HG03378 (cell line): ENCODE measurements around the gene ABCA3.
A peak's percentile ranks its signal among the peaks of the same experiment; 100 is the strongest.
"Not testable (repeated sequence)": the region's sequence is repeated elsewhere in the genome, so short reads cannot be mapped to it uniquely, and the experiment has no call there.

Experiments
- ATAC-seq: cut with Tn5 transposase; IDR thresholded peaks from one replicate; pipeline ENCODE4 v1.9.1; 2021; ENCODE audit warnings: mild to moderate bottlenecking, moderate library complexity; ENCODE audit not compliant: unreplicated experiment

ABCA3 gene

DNA sequence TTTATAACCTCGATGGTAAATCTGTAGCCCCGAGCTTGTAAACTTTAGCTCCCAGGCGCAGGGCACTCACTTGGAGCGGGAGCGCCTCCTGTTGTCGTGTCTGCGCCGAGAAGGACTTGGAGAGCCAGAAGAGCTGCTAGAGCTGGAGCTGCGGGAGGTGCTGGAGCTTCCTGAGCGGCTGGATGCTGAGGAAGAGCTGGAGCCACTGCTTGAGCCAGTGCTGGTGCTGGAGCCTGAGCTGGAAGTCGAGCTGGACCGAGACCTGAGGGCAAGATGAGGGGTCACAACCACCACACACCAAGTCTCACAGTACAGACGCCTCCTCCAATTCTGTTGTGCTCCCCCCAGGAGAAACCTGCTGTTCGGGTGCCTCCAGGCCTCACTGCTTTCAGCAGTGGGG lies 77.5 kb downstream of the ABCA3 start:
- not testable (repeated sequence) for ATAC-seq

- no peak for ATAC-seq
These were observed 80.3 kb downstream of the ABCA3 start for GRCh38 chr16:2260250-2260649.

DNA sequence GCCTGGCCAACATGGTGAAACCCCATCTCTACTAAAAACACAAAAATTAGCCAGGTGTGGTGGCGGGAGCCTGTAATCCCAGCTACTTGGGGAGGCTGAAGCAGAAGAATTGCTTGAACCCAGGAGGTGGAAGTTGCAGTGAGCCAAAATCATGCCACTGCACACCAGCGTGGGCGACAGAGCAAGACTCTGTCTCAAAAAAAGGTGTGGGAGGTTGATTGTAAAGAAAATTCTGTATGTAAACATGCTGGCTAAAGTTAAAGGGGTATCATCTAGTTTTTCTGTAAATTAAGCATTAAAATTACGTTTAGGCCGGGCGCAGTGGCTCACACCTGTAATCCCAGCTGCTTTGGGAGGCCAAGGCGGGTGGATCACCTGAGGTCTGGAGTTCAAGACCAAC lies 82.0 kb downstream of the ABCA3 start:
- ATAC-seq: not testable (repeated sequence)

- no peak for ATAC-seq
These were observed 82.8 kb downstream of the ABCA3 start for GRCh38 chr16:2257726-2258125.

DNA sequence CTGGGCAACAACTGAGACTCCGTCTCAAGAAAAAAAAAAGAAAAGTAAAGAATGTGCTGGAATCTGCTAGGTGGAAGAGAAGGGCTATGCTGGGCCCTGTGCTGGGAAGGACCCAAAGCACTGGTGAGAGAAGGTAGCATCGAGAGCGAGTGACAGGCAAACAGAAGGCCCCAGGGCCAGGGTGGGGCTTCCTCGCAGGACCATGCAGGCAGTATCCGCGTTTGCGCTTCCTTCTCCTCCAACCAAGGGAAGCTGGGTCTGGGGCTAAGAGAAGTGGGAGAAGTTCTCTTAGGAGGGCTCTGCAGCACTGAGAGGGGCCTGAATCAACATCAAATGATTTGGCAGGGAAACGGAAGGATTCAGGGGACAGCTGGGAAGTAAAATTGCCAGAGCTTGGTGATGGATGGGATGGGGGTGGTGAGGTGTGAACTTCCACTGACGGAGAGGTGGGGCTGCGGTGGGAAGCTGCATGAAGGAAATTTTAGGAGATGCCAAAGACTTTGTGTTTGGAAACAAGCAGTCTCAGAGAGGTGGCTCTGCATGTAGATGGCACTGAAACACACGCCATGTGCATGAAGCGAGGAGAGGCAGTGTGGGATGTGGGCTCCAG lies 83.9 kb downstream of the ABCA3 start:
- no peak for ATAC-seq

- no peak for ATAC-seq
These were observed 87.2 kb downstream of the ABCA3 start for GRCh38 chr16:2253293-2253692.

GRCh38 chr16:2252806-2253148 lies 87.8 kb downstream of the ABCA3 start:
- no peak for ATAC-seq

- peak; percentile 63 for ATAC-seq
These were observed 89.0 kb downstream of the ABCA3 start, which contains the start of gene ECI1 for GRCh38 chr16:2251296-2252111. Gene ECI1 (minus strand): TSS chr16:2251587. CDS start chr16:2251566, 21 bp downstream.

GRCh38 chr16:2250652-2251295 lies 89.8 kb downstream of the ABCA3 start:
- peak; percentile 5 for ATAC-seq

GRCh38 chr16:2246301-2246885 lies 94.1 kb downstream of the ABCA3 start:
- no peak for ATAC-seq

DNA sequence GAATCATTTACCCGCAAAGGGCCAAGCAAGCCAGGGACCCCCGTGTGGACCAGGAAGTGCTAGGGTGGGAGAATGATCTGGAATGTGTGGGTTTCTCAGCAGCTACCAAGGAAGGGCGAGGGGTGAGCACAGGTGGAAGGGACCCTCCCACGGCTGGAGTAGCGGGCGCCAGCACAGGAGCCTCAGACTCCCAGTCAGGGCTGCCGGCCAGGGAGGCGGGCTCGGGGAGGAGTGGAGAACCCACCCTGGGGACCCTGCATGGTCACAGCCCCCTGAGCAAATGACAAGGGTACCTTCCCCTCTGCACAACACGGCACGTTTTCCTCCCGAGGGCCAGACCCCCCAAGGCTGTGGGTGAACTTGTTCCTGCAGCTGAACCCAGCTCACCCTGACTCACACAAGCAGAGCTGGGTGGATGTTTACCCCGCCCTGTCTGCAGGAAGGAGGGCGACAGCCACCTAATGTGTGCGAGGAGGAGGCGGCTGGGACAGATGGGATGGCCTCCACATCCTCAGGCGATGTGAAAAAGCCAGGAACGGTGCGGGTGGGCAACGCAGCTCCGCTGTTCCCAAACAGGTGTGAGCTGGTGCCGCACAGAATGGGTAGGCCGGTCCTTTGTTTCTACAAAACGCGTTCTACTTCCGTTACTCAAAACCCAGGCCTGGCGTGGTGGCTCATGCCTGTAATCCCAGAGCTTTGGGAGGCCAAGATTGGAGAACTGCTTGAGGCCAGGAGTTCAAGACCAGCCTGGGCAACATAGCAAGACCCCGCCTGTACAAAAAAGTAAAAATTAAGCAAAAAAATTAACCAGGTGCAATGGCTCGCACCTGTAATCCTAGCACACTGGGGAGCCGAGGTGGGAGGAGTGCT lies 95.4 kb downstream of the ABCA3 start:
- ATAC-seq: no peak

DNA sequence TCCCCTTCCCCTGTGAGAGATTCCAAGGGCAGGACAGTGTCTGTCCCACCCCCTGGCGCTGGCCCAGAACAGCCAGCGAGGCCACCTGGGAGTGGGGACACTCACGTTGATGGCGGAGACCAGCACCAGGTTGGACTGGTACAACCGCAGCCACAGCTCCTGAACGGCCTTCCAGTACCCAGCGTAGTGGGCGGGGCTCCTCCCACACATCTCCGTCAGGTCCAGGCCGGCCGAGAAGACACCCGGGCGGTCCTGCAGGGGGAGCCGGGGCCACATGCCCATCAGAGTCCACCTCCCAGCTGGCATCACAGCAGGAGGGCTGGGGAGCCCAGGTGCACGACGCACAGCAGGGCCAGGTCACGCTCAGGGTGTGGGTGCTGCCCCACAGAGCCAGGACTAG lies 96.2 kb downstream of the ABCA3 start:
- no peak for ATAC-seq

- ATAC-seq: no peak
These were observed 96.7 kb downstream of the ABCA3 start for GRCh38 chr16:2243781-2244180.

DNA sequence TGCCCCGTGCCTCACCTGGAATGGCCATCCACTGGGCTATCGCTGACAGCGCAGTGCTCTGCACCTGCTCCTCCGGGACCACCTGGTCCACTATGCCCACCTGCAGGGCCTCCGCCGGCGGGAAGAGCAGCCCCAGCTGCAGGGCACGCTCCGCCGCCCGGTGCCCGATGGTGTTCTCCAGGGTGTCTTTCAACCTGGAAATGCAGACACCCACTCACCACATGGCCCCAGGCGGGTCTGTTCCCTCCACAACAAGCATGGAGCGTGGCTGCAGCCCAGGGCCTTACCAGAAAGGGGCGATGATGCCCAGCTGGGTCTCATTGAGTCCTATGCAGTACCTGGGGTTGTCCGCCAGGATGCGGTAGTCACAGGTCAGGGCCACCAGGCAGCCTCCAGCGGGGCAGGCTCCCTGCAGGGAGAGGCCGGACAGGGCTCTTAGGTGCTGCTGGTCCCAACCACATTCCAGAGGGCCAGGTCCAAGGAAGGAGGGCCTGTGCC lies 97.4 kb downstream of the ABCA3 start:
- ATAC-seq: no peak

GRCh38 chr16:2242598-2242997 lies 97.9 kb downstream of the ABCA3 start:
- ATAC-seq: no peak

- not testable (repeated sequence) for ATAC-seq
These were observed 100.2 kb downstream of the ABCA3 start for GRCh38 chr16:2240331-2240730.

DNA sequence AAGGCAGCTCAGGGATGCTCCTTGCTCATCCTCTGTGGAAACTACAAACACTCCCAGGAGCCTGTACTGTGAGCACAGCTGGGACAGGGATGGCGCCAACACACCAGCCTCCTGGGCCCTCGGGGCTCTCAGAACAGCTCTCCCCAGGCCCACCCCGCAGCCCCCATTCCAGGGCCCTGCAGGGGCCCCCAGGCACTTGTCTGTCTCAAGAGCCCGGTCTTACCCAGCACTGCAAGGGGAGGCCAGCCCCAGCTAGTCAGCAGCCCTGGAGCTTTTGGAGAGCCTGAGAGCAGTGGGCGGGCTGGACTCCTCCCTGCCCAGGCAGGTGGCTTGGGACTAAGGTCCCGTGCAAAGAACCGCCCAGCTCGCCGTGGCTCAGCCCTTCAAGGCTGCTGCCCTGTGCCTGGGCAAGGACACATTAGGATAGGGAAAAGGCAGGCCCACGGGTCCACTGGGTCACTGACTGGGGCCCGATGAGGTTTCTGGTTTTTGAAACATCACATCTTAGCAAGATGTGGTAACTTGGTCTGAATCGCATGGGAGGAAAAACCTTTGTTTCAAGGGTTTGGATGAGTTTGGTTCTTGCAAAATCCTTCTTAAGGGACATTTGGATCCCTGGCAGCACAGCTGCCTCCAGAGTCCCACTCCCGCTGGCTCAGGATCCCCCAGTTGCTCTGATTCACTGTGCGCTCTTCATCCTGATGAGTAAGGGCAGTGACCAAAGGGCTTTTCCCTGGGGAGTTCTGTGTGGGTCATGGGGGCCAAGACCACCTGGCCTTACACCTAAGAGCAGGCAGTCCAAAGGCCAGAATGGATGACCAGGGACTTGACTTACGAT lies 101.5 kb downstream of the ABCA3 start:
- ATAC-seq: no peak

DNA sequence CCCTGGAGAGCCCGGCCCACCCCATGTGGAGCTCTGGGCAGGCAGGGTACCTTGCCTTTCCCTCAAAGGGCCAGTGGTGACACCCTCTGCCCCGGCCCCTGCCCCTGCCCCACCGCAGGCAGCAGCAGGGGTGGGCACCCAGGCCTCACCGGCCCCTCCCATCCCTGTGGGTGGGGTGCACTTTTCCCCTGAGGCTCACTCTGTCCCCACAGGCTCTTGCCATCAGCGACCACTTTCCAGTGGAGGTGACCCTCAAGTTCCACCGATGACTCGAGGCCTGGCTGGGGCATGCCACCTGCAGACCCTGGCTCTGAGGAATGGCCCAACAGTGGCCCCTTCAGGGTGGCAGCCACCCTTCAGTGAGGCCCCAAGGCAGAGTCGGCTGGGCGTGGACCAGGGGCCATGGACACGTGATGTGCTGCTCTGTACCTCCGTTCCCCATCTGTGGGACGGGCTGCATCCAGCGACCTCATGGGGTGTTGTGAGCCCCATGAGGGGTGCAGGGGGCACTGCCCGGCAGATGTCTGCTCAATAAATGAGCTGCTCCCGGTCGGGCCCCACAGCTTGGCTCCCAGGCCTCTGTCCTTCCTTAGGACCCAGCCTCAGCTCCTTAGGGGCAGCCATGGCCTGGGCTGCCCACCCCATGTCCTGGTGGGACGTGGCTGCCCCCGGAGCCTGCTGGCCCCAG lies 102.2 kb downstream of the ABCA3 start:
- ATAC-seq: no peak
